Keratinocyte (primary cell): ENCODE measurements around the gene SH2D5. TPM values are rescaled to one million over a fixed set of nuclear protein-coding genes. Genes with fewer than 3 reads are reported as not detected.

Source experiments
- DNase-seq: peaks from one replicate; pipeline ENCODE4 v3.0.0-alpha.2; 2011; ENCODE audit warnings: low read depth, missing footprints, low spot score
- FAIRE-seq: peaks from 2 replicates; lab custom pipeline; 2011; peaks lifted over from hg19 to GRCh38; lab: Jason Lieb, UNC
- H2AFZ ChIP-seq: 2 replicates; pipeline ENCODE4 v1.6.0; 2012; ENCODE audit warnings: low read length, control low read depth, inconsistent platforms; ENCODE audit not compliant: control insufficient read depth
- H3K27ac ChIP-seq: 2 replicates; pipeline ENCODE4 v1.5.1; 2011; ENCODE audit warnings: low read length; ENCODE audit not compliant: control insufficient read depth, insufficient read depth
- H3K27me3 ChIP-seq: 3 replicates; pipeline ENCODE4 v1.6.0; 2011; ENCODE audit warnings: low read length; ENCODE audit not compliant: control insufficient read depth, insufficient read depth; ENCODE audit errors: extremely low read depth
- H3K36me3 ChIP-seq, 2 experiments: 2 replicates in 1 of 2; 3 replicates in 1 of 2; pipeline ENCODE4 v1.5.1; 2011; ENCODE audit warnings: low read length in 2 of 2, mild to moderate bottlenecking in 1 of 2; ENCODE audit not compliant: control insufficient read depth in 2 of 2, insufficient read depth in 2 of 2; ENCODE audit errors: extremely low read depth in 1 of 2
- H3K4me1 ChIP-seq: 3 replicates; pipeline ENCODE4 v1.5.1; 2011; ENCODE audit warnings: low read length; ENCODE audit not compliant: control insufficient read depth, insufficient read depth; ENCODE audit errors: extremely low read depth
- H3K4me2 ChIP-seq: 3 replicates; pipeline ENCODE4 v1.6.0; 2011; ENCODE audit warnings: low read depth, low read length; ENCODE audit not compliant: control insufficient read depth, insufficient read depth; ENCODE audit errors: extremely low read depth
- H3K4me3 ChIP-seq, 3 experiments: fragments of 200-600 bp in 1 of 3; sonication (generic) in 1 of 3; 2 replicates in 2 of 3; 3 replicates in 1 of 3; pipeline ENCODE4 v1.5.1; 2011 to 2016; ENCODE audit warnings: low read length in 3 of 3, mild to moderate bottlenecking in 3 of 3, control low read depth in 2 of 3, inconsistent platforms in 1 of 3, low read depth in 1 of 3, mixed read lengths in 1 of 3, mixed run types in 1 of 3, moderate library complexity in 1 of 3; ENCODE audit not compliant: control insufficient read depth in 2 of 3, insufficient read depth in 2 of 3; ENCODE audit errors: extremely low read depth in 1 of 3
- H3K79me2 ChIP-seq: 2 replicates; pipeline ENCODE4 v1.6.0; 2012; ENCODE audit warnings: low read length; ENCODE audit not compliant: control insufficient read depth, insufficient read depth
- H3K9ac ChIP-seq: 3 replicates; pipeline ENCODE4 v1.6.0; 2011; ENCODE audit warnings: low read length; ENCODE audit not compliant: control insufficient read depth, insufficient read depth; ENCODE audit errors: extremely low read depth
- H3K9me1 ChIP-seq: 3 replicates; pipeline ENCODE4 v1.6.0; 2011; ENCODE audit warnings: low read length; ENCODE audit not compliant: control insufficient read depth, insufficient read depth; ENCODE audit errors: extremely low read depth
- H3K9me3 ChIP-seq: 2 replicates; pipeline ENCODE4 v1.5.1; 2012; ENCODE audit warnings: low read depth, low read length; ENCODE audit not compliant: control insufficient read depth
- H4K20me1 ChIP-seq: 3 replicates; pipeline ENCODE4 v1.6.0; 2011; ENCODE audit warnings: low read length; ENCODE audit not compliant: control insufficient read depth, insufficient read depth; ENCODE audit errors: extremely low read depth
- CTCF ChIP-seq, 3 experiments: IDR thresholded peaks in 1 of 3; conservative IDR thresholded peaks in 1 of 3; optimal IDR thresholded peaks in 1 of 3; 2 replicates in 2 of 3; 3 replicates in 1 of 3; pipeline versions ENCODE3 to v1.5.1; 2011; ENCODE audit warnings: low read length in 3 of 3, mild to moderate bottlenecking in 3 of 3, moderate library complexity in 2 of 3, control low read depth in 1 of 3, inconsistent platforms in 1 of 3; ENCODE audit not compliant: insufficient read depth in 2 of 3; ENCODE audit errors: extremely low read depth in 1 of 3
- EZH2 ChIP-seq: IDR thresholded peaks from one replicate; pipeline ENCODE4 v1.6.1; 2012; ENCODE audit warnings: inconsistent platforms, mild to moderate bottlenecking, low read length, moderate library complexity
- dilution Hi-C: fragments of 300-500 bp; cut with MboI; formaldehyde crosslinking; loops from one replicate; pipeline ENCODE4 v1.7.0; 2020; ENCODE audit warnings: low sequenced_read_pairs; ENCODE audit not compliant: extremely low pct_ligation_motif_present
- polyA plus RNA-seq, 5 experiments: library from polyadenylated mRNA; depleted of rRNA in 3 of 5; stranded (reverse) in 3 of 5; stranded (forward) in 1 of 5; unstranded in 1 of 5; fragments of >200 nt; gene quantifications; 1 replicate in 1 of 5; 2 replicates in 3 of 5; 3 replicates in 1 of 5; pipeline versions ENCODE4 v1.2.1 to v1.2.3, GENCODE V29; 2011 to 2012; ENCODE audit warnings: missing spikeins in 2 of 5, low read depth in 1 of 5, low replicate concordance in 1 of 5

SH2D5 gene
- polyA plus RNA-seq, 1 donor (not counting 4 experiments of a cell fraction or from before 2014, with no cell fraction given) = 60.8 TPM

GRCh38 chr1:20732071-20732587, 374 bp downstream of the SH2D5 start:
- dilution Hi-C loops = no loop called here
- Histone ChIP-seq H3K4me3 (peak overlapping the region; percentile 69 to 89 (median 87)), H3K9me3 (no peaks in the 10 kb centered on the region), H4K20me1 (no peaks in the 10 kb centered on the region), H3K9me1 (no peaks in the 10 kb centered on the region), H3K27me3 (no peaks in the 10 kb centered on the region), H2AFZ (no peak overlapping the region), H3K36me3 (peaks cover 11 to 23% of the 10 kb centered on the region in 2 experiments), H3K79me2 (peaks cover 46% of the 10 kb centered on the region), H3K9ac (peak overlapping the region; percentile 88), H3K4me1 (peaks cover 60% of the 10 kb centered on the region), H3K4me2 (peak overlapping the region; percentile 97), H3K27ac (peak overlapping the region; percentile 85)
- DNase-seq (peak; percentile 68), FAIRE-seq (peak; percentile 52)
- no peak for TF ChIP-seq EZH2
- no peak for TF ChIP-seq CTCF (optimal IDR thresholded peaks at IDR 0.05 in 1 of 3, IDR thresholded peaks at IDR 0.05 in 1 of 3, conservative IDR thresholded peaks at IDR 0.05 in 1 of 3; ENCODE audit: extremely low read depth in 1 of 3, insufficient read depth in 2 of 3, low read length in 3 of 3)

GRCh38 chr1:20731057-20731991, 1.2 kb downstream of the SH2D5 start:
- Histone ChIP-seq H3K9me3 (no peaks in the 10 kb centered on the region), H3K9me1 (no peaks in the 10 kb centered on the region), H3K9ac (peak overlapping the region; percentile 88), H4K20me1 (no peaks in the 10 kb centered on the region), H3K27ac (peak overlapping the region; percentile 85), H3K4me2 (peak overlapping the region; percentile 70), H3K27me3 (no peaks in the 10 kb centered on the region), H3K4me1 (peaks cover 62% of the 10 kb centered on the region), H2AFZ (no peak overlapping the region), H3K36me3 (peaks cover 12 to 29% of the 10 kb centered on the region in 2 experiments), H3K79me2 (peaks cover 53% of the 10 kb centered on the region), H3K4me3 (peak overlapping the region; percentile 69 to 89 (median 75))
- TF ChIP-seq EZH2 (no peak), CTCF (optimal IDR thresholded peaks at IDR 0.05 in 1 of 3, IDR thresholded peaks at IDR 0.05 in 1 of 3, conservative IDR thresholded peaks at IDR 0.05 in 1 of 3; ENCODE audit: extremely low read depth in 1 of 3, insufficient read depth in 2 of 3, low read length in 3 of 3) (no peak)
- DNase-seq (no peak), FAIRE-seq (no peak)
- dilution Hi-C loops = no loop called here
